Activated gamma-delta T cell treated with Interleukin-2 at 50 U/mL for 16 hours (primary cell): ENCODE data around the gene CBX2.

Source experiments
- DNase-seq: peaks from one replicate; pipeline ENCODE4 v3.0.0-alpha.2; 2020

The CBX2 gene

DNA sequence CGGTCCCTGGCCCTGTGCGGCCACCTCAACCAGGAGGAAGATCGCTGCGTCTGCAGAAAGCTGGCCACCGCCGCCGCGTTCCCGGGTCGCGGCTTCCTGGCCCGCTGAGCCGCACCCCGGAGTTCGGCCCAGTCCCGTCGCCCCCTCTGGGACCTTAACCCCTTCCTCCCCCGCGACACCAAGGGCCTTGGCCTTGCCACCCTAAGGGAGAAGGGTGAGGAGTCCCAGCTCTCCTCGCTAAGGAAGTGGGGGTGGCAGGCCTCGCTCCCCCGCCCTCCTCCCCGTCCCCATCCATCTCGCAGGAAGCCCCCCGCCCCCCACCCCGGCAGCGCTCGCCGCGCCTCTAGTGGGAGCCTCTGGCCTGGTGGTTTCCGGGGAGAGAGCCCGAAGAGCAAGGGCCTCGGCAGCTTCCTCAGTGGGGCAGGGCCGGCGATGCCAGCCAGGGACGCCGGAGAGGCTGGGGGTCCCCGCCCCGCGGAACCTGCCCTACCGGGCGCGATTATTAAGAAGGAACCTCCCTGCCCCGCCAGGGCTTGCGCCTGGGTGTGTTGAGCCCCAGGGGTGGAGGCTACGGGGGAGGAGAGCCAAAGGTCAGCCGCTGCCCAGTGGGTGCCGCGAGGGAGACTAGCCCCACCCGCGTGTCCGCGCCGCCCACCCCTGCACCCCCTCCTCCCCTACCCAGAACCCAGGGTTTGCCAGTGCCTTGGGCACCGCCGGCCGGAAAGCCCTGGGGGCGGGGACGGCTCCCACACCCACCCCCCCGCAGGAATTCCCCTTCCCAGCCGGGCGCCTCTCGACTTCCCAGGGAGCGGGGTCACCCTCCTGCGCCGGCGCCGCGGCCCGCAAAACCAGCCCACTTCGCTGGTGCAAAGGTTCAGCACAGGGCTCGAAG is 54.5 kb downstream of the CBX2 start:
- DNase-seq = no peak

DNA sequence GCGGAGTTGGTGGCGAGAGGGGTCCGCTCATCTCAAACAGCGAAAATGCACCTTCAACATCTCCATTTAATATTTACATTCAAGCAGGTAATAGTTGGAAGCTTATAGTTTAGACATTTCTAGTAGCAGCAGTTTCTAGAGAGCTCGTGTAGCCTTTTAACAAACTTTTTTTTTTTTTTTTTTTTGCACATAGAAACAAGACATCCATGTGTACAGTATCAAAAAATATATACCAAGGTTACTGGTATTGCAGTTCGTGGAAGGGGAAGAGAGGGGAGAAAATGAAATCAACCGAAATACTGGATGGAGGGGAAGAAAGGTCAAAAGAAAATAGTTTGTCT is 55.1 kb downstream of the CBX2 start:
- DNase-seq = no peak

DNA sequence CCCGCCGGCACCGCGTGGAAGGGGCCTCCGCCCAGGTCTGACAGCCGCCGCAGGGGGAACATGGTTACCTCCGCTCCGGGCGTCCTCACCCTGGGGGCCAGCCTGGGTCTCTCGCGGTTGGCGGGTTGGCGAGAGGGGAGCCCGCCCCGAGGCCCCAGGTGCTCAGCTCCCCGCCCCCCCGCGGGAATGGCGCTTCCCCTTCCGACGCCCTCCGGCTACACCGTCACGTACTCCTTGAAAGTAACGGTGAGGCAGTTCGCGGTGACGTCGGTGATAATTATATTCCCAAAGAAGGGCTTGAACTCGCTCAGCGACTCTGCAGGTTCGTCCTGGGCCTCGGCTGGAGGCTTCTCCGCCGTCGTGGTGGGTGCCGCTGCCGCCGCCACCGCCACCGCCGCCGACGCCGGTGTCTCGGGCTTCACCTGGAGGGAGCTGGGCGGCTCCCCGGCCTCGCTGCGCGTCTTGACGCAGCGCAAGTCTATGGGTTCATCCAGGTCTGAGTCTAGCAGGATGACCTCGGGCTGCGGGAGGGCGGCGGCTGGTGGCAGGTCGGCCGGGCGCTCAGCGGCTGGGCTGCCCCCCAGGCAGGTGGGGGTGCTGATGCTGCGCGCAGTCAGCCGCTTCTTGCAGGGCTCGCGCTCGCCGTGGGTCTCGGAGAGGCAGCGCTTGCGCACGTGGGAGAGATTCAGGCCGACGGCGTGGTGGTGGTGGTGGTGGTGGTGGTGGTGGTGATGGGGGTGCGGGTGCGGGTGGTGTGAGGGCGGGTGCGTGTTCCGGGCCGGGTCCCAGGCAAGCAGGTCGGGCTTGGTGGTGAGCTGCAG is 56.0 kb downstream of the CBX2 start:
- DNase-seq = no peak

DNA sequence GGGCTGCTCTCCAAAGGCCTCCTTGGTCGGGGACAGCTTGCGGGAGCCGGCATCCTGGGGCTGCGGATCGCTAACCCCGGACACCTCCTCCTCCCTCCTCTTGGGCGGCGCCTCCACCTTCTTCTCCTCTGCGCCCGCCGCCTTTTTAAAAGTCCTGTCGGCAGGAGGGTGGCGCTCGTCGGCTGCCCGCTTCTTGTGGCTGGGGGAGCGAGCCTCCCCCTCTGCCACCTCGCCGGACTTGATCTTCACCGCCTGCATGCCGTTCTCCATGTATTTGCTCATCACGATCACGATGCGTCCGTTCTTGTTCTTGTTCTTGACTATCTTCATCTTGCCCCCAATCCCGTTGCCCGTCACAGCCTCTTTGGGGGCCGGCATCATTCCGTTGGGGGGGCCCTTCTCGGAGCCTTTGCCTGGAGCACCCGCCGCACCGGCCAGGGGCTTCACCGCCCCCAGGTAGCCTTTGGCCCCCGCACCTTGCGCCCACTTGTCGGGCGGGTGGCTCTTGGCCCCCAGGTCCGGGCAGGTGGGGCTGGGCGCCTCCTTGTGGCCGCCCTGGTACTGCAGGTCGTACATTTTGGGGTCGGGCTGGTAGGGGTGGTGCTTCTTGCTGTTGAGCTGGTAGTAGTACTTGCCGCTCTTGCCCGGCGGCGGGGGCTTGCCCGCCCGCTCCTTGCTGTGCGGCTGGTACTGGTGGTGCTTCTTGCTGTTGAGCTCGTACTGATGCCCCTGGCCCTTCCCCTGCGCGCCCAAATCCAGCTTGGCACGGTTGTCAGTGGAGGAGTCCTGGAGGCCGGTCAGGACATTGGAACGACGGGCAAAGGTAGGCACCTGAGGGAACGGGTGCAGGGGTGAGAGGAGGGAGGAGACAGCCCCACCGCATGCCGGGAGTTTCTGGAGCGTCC is 56.9 kb downstream of the CBX2 start:
- DNase-seq = no peak

DNA sequence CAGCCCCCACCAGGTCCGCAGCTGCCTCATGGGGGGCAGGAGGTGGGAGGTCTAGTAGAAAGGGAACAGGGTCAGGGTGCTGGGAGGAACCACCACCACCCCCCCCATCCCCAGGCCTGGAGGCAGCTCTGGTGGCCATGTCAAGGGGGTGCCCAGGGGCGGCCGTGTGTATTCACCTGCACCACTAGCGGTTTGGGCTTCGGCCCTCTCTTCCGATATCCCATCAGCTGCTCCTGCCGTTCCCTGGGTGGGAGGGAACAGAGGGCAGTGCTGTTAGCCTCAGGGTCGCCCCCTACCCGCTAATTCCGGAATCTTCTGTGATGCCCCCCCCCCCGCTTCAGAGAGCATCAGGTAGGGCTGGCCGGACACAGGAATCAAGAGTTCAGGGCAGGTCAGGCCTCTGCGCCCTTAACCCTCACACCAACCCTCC is 57.5 kb downstream of the CBX2 start:
- no peak for DNase-seq

DNA sequence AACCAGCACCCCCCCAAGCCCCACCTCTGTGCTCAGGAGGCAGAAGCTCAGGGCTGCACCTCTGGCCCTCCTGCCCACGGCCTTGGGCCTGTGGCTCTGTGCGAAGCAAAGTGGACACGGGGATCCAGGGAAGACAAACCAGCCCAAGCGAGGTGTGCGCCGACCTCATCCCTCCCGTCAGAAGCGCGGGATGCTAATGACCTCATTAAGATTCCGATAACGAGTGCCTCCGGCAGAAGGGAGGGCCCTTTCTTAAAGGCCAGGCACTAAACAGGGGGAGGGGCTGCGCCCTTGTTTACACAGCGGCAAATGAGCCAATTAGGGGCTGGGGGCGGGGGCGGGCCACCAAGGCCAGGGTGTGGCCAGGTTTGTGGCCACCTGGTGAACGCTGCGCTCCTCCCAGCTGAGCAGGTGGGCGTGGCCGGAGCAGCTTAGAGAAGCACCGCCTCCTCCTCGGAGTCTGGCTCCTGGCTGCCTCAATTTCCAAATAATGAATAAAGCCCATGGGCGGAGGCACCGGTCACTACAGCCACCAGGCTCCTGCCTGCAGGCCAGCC is 58.1 kb downstream of the CBX2 start:
- DNase-seq = no peak

DNA sequence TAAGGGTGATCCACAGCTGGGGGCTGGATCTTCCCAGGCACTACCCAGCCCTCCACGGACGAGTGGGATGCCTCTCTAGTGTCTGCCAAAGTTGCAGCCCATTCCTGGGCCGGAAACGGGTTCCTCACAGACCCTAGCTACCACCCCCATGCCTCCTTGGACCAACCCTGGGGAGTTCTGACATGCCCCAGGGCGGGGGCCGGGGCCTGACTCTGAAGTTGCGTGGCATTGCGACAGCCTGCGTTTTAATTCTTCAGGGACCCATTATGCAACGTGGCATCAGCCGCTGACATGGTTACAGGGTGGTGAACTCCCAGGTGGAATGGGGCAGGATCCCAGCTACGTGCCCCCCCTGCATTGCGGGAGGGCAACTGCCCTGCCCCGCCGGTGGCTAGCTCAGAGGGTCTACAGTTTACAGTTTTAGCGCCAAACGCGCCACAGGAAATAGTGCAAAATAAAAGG is 58.6 kb downstream of the CBX2 start:
- no peak for DNase-seq

DNA sequence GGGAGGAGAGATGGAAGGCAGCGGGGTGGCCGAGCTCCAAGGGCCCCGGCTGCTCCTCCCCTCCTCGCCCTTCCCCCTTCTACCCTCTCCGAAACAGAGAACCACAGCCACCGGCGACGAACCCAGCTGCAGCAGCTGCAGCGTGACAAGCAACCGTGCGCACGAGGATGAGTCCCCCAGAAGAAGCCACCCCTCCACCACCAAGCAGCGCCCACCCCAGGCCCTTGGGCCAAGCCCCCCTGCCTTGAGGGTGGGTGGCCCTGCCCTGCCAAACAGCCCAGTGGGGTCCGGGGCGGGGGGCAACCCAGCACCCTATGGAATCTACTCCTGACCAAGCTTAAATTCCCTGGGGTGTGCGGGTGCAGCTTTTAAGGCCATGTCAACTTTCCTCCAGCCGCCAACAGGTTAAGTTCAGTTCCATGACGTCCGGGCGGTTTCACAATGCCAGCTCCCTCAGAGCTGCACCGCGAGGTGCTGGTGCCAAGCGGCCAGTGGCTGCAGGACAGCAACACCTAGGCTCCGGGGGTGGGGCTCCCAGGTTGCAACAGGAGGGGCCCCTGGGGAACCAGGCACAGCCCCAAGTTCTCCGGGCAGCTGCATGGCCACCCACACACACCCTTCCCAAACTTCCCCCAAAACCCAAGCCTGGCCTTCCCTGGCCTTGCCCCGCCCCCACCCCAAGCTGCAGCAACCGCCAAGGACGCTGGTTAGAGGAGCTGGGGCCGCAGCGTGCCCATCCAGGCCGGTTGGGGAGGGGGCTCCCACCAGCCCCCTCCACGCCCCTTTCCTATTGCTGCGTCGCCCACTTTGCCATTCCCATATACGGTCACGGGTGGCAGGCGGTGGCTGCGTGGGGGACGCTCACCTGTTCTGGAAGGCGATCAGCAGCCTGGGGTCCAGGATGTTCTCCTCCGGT is 59.3 kb downstream of the CBX2 start:
- DNase-seq = peak; percentile 36
